Measurements from ENCODE around the gene CLN6. TPM values are rescaled to one million over a fixed set of nuclear protein-coding genes. Genes with fewer than 3 reads are reported as not detected.
"Not testable (repeated sequence)": the region's sequence is repeated elsewhere in the genome, so short reads cannot be mapped to it uniquely, and the experiment has no call there.

The CLN6 gene
- total RNA-seq, 2 donors from 2014 or later = 12.7 to 21.1 TPM

DNA sequence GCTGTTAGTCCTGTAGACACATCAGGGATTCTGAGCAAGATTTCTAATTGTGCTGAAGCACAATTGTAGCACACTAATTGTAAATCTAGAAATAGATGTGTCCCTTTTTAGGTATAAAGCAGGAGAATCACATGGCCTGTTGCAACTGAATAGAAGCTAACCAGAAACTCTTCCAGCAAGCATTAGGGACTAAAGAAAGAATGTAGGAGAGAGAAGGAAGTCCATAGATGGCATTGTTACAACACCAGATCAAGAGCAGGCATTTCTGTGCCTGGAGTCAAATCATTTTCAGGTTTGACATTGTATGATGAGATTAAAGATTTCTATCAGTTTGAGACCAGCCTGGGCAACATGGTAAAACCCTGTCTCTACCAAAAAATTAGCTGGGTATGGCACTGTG is 51.8 kb downstream of the CLN6 start:
- intact Hi-C loops (cut with DNase I) = no loop called here
- TF ChIP-seq, protein P1, sequence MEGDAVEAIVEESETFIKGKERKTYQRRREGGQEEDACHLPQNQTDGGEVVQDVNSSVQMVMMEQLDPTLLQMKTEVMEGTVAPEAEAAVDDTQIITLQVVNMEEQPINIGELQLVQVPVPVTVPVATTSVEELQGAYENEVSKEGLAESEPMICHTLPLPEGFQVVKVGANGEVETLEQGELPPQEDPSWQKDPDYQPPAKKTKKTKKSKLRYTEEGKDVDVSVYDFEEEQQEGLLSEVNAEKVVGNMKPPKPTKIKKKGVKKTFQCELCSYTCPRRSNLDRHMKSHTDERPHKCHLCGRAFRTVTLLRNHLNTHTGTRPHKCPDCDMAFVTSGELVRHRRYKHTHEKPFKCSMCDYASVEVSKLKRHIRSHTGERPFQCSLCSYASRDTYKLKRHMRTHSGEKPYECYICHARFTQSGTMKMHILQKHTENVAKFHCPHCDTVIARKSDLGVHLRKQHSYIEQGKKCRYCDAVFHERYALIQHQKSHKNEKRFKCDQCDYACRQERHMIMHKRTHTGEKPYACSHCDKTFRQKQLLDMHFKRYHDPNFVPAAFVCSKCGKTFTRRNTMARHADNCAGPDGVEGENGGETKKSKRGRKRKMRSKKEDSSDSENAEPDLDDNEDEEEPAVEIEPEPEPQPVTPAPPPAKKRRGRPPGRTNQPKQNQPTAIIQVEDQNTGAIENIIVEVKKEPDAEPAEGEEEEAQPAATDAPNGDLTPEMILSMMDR (IDR thresholded peaks at IDR 0.05) = no peak
- no peak for TF ChIP-seq POLR2A (IDR thresholded peaks at IDR 0.05)
- Histone ChIP-seq H3K36me3 (replicated peaks in 1 of 2; ENCODE audit: insufficient read depth in 1 of 2, low read depth in 2 of 2) (peaks cover 0 to 22% of the 10 kb centered on the region in 2 donors), H3K4me1 (no peaks in the 10 kb centered on the region), H3K9me3 (no peaks in the 10 kb centered on the region), H3K27ac (no peak overlapping the region), H3K4me3 (no peak overlapping the region), H3K27me3 (no peaks in the 10 kb centered on the region)
- DNase-seq (no peak), ATAC-seq (peak; percentile 35)

DNA sequence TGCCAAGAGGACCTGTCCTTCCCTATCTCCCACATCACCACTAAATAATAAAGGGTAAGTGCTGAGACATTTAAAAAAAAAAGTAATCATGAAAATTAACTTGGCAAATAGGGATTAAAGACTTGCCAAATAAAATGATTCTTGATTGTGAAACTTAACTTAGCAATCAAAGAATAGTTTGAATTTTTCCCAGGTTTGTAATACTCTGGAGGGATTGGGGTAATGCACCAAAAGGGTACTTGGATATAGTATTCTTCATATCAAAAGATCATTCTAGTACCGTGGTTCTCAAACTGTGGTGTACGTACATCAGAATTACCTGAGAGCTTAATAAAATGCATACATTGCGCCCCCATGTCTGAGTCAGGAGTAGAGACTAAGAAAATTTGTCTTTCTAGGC is 52.9 kb downstream of the CLN6 start:
- no peak overlapping the region for H3K4me3 ChIP-seq
- ATAC-seq (no peak), DNase-seq (no peak)
- H3K4me1 ChIP-seq = no peaks in the 10 kb centered on the region
- TF ChIP-seq, protein P1 (IDR thresholded peaks at IDR 0.05) = no peak
- TF ChIP-seq POLR2A (IDR thresholded peaks at IDR 0.05) = no peak
- H3K9me3 ChIP-seq = no peaks in the 10 kb centered on the region
- H3K27me3 ChIP-seq = no peaks in the 10 kb centered on the region
- 88 to 95% methylated on average over 3 of the region's 3 CpGs for WGBS, 2 donors
- intact Hi-C loops (cut with DNase I) = no loop called here
- peaks cover 0 to 21% of the 10 kb centered on the region in 2 donors for H3K36me3 ChIP-seq (replicated peaks in 1 of 2; ENCODE audit: insufficient read depth in 1 of 2, low read depth in 2 of 2)
- no peak overlapping the region for H3K27ac ChIP-seq

DNA sequence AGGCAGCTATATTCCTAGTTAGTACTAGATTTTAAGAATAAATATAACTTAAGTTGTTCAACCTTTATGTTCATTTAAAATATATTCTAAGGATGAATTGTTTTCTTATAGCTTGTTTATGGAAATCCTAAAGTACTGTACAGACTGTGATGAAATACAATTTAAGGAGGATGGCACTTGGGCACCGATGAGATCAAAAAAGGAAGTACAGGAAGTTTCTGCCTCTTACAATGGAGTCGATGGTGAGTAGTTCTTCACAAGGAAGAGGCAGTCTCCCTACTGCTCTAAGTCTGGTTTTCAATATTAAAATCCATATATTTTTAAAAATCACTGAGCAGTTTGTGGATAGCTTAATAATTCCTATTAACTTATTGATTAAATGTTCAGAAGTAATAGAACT is 54.0 kb downstream of the CLN6 start:
- no peaks in the 10 kb centered on the region for H3K9me3 ChIP-seq
- intact Hi-C loops (cut with DNase I) = no loop called here
- H3K4me1 ChIP-seq = no peaks in the 10 kb centered on the region
- H3K27me3 ChIP-seq = no peaks in the 10 kb centered on the region
- TF ChIP-seq, protein P1 (IDR thresholded peaks at IDR 0.05) = no peak
- TF ChIP-seq POLR2A (IDR thresholded peaks at IDR 0.05) = no peak
- H3K4me3 ChIP-seq = no peak overlapping the region
- no peak overlapping the region for H3K27ac ChIP-seq
- WGBS, 2 donors = 79 to 85% methylated on average over 2 of the region's 2 CpGs
- H3K36me3 ChIP-seq (replicated peaks in 1 of 2; ENCODE audit: insufficient read depth in 1 of 2, low read depth in 2 of 2) = peaks cover 0 to 16% of the 10 kb centered on the region in 2 donors
- no peak for DNase-seq
- ATAC-seq = no peak

DNA sequence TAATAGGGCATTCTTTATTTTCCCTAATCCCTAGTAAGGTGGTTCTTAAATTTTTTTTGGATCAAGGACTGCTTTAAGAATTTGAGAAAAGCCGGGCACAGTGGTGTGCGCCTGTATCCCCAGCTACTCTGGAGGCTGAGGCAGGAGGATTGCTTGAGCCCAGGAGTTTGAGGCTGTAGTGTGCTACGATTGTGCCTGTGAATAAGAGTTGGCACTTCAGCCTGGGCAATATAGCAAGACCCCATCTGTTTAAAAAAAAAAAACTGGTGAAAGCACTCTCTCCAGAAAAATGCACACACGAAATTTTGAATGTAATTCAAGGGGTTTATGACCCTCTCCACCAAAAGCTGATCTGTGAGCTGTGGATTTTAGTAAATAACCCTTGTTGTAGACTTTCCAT is 56.4 kb downstream of the CLN6 start:
- no peak for DNase-seq
- no peak for ATAC-seq
- TF ChIP-seq POLR2A (IDR thresholded peaks at IDR 0.05) = no peak
- TF ChIP-seq, protein P1 (IDR thresholded peaks at IDR 0.05) = no peak
- H3K27ac ChIP-seq = no peak overlapping the region
- H3K27me3 ChIP-seq = no peaks in the 10 kb centered on the region
- H3K4me3 ChIP-seq = no peak overlapping the region
- intact Hi-C loops (cut with DNase I) = no loop called here
- no peaks in the 10 kb centered on the region for H3K9me3 ChIP-seq
- 92% methylated on average over 4 of the region's 4 CpGs for WGBS, 2 donors
- no peaks in the 10 kb centered on the region for H3K4me1 ChIP-seq
- H3K36me3 ChIP-seq (replicated peaks in 1 of 2; ENCODE audit: insufficient read depth in 1 of 2, low read depth in 2 of 2) = peaks cover 0 to 16% of the 10 kb centered on the region in 2 donors

DNA sequence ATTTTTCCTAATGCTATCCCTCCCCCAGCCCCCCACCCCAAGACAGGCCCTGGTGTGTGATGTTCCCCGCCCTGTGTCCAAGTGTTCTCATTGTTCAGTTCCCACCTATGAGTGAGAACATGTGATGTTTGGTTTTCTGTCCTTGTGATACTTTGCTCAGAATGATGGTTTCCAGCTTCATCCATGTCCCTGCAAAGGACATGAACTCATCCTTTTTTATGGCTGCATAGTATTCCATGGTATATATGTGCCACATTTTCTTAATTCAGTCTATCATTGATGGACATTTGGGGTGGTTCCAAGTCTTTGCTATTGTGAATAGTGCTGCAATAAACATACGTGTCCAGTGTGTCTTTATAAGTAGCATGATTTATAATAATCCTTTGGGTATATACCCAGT is 57.5 kb downstream of the CLN6 start:
- H3K4me1 ChIP-seq; H3K27me3 ChIP-seq; intact Hi-C loops (cut with DNase I); DNase-seq; H3K9me3 ChIP-seq; ATAC-seq; H3K4me3 ChIP-seq; H3K27ac ChIP-seq: not testable (repeated sequence)
- peaks cover 0 to 11% of the 10 kb centered on the region in 2 donors for H3K36me3 ChIP-seq (replicated peaks in 1 of 2; ENCODE audit: insufficient read depth in 1 of 2, low read depth in 2 of 2)
- 56 to 95% methylated on average over 2 of the region's 2 CpGs for WGBS, 2 donors
